GM12878 (cell line): Measurements from ENCODE around the gene PPP2R5A. TPM values are rescaled to one million over a fixed set of nuclear protein-coding genes. Genes with fewer than 3 reads are reported as not detected.

Experiments
- ASH2L ChIP-seq: fragments of 300-600, 200-600 bp; sonication (generic); IDR thresholded peaks from 2 replicates; pipeline ENCODE4 v1.6.1; 2017; ENCODE audit warnings: low read depth, mild to moderate bottlenecking, borderline replicate concordance
- BACH1 ChIP-seq: fragments of 450-650 bp; IDR thresholded peaks from 2 replicates; pipeline ENCODE4 v1.6.1; 2017; ENCODE audit warnings: mild to moderate bottlenecking, borderline replicate concordance
- BCL11A ChIP-seq: IDR thresholded peaks from 2 replicates; pipeline ENCODE4 v1.6.1; 2011; ENCODE audit warnings: low read depth, low read length
- BHLHE40 ChIP-seq, 2 experiments: fragments of 450-650 bp in 1 of 2; IDR thresholded peaks; 2 replicates each; pipeline ENCODE4 v1.6.1; 2011 to 2017; ENCODE audit warnings: low read depth in 2 of 2, borderline replicate concordance in 1 of 2, improper control_type of control experiment in 1 of 2, low read length in 1 of 2, mild to moderate bottlenecking in 1 of 2
- BMI1 ChIP-seq: fragments of 450-650 bp; IDR thresholded peaks from 2 replicates; pipeline ENCODE4 v1.6.1; 2016; ENCODE audit warnings: mild to moderate bottlenecking, moderate library complexity, borderline replicate concordance
- BRCA1 ChIP-seq: IDR thresholded peaks from 2 replicates; pipeline ENCODE4 v1.6.1; 2011; ENCODE audit warnings: low read depth, low read length, improper control_type of control experiment
- CHD1 ChIP-seq: IDR thresholded peaks from 2 replicates; pipeline ENCODE4 v1.6.1; 2012; ENCODE audit warnings: low read depth, low read length, improper control_type of control experiment
- IKZF1 ChIP-seq: fragments of 450-650 bp; conservative IDR thresholded peaks from 2 replicates; pipeline ENCODE4 v1.6.1; 2017; ENCODE audit warnings: antibody characterized with exemption, mild to moderate bottlenecking
- KDM1A ChIP-seq: fragments of 200-600 bp; sonication (generic); IDR thresholded peaks from 2 replicates; pipeline ENCODE4 v1.6.1; 2016; ENCODE audit warnings: borderline replicate concordance
- KLF5 ChIP-seq: fragments of 450-650 bp; IDR thresholded peaks from 2 replicates; pipeline ENCODE4 v1.6.1; 2014; ENCODE audit warnings: mild to moderate bottlenecking; ENCODE audit not compliant: partially characterized antibody
- LARP7 ChIP-seq: fragments of 450-650 bp; IDR thresholded peaks from 2 replicates; pipeline ENCODE4 v1.6.1; 2017; ENCODE audit warnings: mild to moderate bottlenecking
- MXI1 ChIP-seq: fragments of 150-350 bp; IDR thresholded peaks from 2 replicates; pipeline ENCODE4 v1.6.1; 2011; ENCODE audit warnings: low read depth, mild to moderate bottlenecking, inconsistent platforms, low read length, improper control_type of control experiment
- RUNX3 ChIP-seq: IDR thresholded peaks from 2 replicates; pipeline ENCODE4 v1.6.1; 2012; ENCODE audit warnings: low read length, inconsistent platforms
- SIN3A ChIP-seq: IDR thresholded peaks from 2 replicates; pipeline ENCODE4 v1.6.1; 2012; ENCODE audit warnings: low read depth, low read length, improper control_type of control experiment
- TAF1 ChIP-seq: IDR thresholded peaks from 2 replicates; pipeline ENCODE4 v1.6.1; 2011; ENCODE audit warnings: mild to moderate bottlenecking, low read depth, low read length, borderline replicate concordance
- TARDBP ChIP-seq: IDR thresholded peaks from 2 replicates; pipeline ENCODE4 v1.6.1; 2016; ENCODE audit warnings: borderline replicate concordance
- TCF12 ChIP-seq: IDR thresholded peaks from 2 replicates; pipeline ENCODE4 v1.6.1; 2011; ENCODE audit warnings: low read depth, mild to moderate bottlenecking, low read length
- TCF3 ChIP-seq: IDR thresholded peaks from 2 replicates; pipeline ENCODE4 v1.6.1; 2012; ENCODE audit warnings: low read depth, mild to moderate bottlenecking, low read length, borderline replicate concordance; ENCODE audit not compliant: insufficient read depth
- polyA plus RNA-seq, 11 experiments: library from polyadenylated mRNA; depleted of rRNA in 4 of 11; unstranded in 6 of 11; stranded (reverse) in 5 of 11; fragments of >200 nt; fragmentation: Nextera tagmentation in 4 of 11; fragmentation: Illumina TruSeq in 1 of 11; extraction: Ambion mirVana in 4 of 11; extraction: Trizol in 1 of 11; gene quantifications; 1 replicate in 1 of 11; 2 replicates in 10 of 11; pipeline versions ENCODE4 v1.2.1 to v1.2.3, GENCODE V29; 2011 to 2016; ENCODE audit warnings: inconsistent platforms in 2 of 11, missing spikeins in 2 of 11, low read depth in 1 of 11
- total RNA-seq, 4 experiments: library from RNA; depleted of rRNA in 3 of 4; stranded (reverse); fragments of >200 nt in 3 of 4; fragmentation: Illumina TruSeq in 1 of 4; extraction: Trizol in 1 of 4; gene quantifications; 2 replicates each; pipeline versions ENCODE4 v1.2.1 to v1.2.3, GENCODE V29; 2013 to 2021
- TF ChIP-seq, protein P1 (sequence below): IDR thresholded peaks from 2 replicates; pipeline ENCODE4 v1.6.1; 2012; ENCODE audit warnings: improper control_type of control experiment, low read depth, low read length; ENCODE audit not compliant: insufficient replicate concordance
- TF ChIP-seq, protein P2 (sequence below): fragments of 150-350 bp; IDR thresholded peaks from 2 replicates; pipeline ENCODE4 v1.6.1; 2016; ENCODE audit warnings: low read depth, low read length

PPP2R5A gene
- total and polyA plus RNA-seq, 10 of the 15 experiments (the other 5 are each of a cell fraction or from before 2014, with no cell fraction given), result 15.4 to 40.6 (median 32.5) TPM

DNA sequence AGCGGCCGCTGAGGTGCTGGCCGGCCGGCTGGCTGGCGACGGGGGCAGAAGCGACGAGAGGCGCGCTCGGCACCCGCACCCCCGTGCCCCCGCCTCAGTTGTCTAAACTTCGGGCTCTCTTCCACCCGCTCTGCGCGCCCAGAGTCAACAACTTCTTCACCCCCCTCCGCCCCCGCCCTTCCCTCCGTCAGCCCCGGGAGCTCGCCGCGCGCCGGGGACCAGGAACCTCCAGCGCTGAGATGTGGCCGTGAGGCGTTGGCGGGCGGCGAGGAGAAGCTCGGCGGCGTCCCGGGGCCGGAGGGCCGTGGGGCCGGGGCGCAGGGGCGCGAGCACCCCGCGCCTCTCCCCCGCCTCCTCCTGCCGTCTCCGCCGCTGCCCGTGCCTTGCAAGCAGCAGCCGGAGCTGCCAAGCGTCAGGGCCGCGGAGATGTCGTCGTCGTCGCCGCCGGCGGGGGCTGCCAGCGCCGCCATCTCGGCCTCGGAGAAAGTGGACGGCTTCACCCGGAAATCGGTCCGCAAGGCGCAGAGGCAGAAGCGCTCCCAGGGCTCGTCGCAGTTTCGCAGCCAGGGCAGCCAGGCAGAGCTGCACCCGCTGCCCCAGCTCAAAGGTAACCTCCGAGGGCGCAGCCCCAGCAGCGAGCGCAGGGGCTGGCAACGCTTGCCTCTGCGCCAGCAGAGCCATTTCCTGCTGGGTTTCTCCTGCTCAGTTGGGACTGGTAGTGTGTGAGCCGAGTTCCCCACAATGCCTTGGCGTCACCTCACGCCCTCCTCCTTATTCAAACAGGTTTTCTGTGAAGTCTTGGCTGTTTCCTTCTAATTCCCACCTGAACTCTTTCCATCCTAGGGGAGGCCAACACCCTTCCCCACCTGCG, 710 bp downstream of the PPP2R5A start (continued):
- TF ChIP-seq, protein P1, sequence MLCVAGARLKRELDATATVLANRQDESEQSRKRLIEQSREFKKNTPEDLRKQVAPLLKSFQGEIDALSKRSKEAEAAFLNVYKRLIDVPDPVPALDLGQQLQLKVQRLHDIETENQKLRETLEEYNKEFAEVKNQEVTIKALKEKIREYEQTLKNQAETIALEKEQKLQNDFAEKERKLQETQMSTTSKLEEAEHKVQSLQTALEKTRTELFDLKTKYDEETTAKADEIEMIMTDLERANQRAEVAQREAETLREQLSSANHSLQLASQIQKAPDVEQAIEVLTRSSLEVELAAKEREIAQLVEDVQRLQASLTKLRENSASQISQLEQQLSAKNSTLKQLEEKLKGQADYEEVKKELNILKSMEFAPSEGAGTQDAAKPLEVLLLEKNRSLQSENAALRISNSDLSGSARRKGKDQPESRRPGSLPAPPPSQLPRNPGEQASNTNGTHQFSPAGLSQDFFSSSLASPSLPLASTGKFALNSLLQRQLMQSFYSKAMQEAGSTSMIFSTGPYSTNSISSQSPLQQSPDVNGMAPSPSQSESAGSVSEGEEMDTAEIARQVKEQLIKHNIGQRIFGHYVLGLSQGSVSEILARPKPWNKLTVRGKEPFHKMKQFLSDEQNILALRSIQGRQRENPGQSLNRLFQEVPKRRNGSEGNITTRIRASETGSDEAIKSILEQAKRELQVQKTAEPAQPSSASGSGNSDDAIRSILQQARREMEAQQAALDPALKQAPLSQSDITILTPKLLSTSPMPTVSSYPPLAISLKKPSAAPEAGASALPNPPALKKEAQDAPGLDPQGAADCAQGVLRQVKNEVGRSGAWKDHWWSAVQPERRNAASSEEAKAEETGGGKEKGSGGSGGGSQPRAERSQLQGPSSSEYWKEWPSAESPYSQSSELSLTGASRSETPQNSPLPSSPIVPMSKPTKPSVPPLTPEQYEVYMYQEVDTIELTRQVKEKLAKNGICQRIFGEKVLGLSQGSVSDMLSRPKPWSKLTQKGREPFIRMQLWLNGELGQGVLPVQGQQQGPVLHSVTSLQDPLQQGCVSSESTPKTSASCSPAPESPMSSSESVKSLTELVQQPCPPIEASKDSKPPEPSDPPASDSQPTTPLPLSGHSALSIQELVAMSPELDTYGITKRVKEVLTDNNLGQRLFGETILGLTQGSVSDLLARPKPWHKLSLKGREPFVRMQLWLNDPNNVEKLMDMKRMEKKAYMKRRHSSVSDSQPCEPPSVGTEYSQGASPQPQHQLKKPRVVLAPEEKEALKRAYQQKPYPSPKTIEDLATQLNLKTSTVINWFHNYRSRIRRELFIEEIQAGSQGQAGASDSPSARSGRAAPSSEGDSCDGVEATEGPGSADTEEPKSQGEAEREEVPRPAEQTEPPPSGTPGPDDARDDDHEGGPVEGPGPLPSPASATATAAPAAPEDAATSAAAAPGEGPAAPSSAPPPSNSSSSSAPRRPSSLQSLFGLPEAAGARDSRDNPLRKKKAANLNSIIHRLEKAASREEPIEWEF, result no peak
- TF ChIP-seq BMI1, result no peak
- peak; percentile 76 for TF ChIP-seq LARP7
- 0 out of 2 replicates have a peak, but pooled peaks have one; percentile 26 for TF ChIP-seq TARDBP
- TF ChIP-seq SIN3A, result peak; percentile 54; the same call in 1 of the 2 replicates
- TF ChIP-seq TCF12, result no peak
- peak in 1 of 2 experiments; percentile 68; a peak in 2 of 4 replicates for TF ChIP-seq BHLHE40 (IDR thresholded peaks at IDR 0.05; ENCODE audit: borderline replicate concordance in 1 of 2, low read depth in 2 of 2, low read length in 1 of 2)
- TF ChIP-seq, protein P2, sequence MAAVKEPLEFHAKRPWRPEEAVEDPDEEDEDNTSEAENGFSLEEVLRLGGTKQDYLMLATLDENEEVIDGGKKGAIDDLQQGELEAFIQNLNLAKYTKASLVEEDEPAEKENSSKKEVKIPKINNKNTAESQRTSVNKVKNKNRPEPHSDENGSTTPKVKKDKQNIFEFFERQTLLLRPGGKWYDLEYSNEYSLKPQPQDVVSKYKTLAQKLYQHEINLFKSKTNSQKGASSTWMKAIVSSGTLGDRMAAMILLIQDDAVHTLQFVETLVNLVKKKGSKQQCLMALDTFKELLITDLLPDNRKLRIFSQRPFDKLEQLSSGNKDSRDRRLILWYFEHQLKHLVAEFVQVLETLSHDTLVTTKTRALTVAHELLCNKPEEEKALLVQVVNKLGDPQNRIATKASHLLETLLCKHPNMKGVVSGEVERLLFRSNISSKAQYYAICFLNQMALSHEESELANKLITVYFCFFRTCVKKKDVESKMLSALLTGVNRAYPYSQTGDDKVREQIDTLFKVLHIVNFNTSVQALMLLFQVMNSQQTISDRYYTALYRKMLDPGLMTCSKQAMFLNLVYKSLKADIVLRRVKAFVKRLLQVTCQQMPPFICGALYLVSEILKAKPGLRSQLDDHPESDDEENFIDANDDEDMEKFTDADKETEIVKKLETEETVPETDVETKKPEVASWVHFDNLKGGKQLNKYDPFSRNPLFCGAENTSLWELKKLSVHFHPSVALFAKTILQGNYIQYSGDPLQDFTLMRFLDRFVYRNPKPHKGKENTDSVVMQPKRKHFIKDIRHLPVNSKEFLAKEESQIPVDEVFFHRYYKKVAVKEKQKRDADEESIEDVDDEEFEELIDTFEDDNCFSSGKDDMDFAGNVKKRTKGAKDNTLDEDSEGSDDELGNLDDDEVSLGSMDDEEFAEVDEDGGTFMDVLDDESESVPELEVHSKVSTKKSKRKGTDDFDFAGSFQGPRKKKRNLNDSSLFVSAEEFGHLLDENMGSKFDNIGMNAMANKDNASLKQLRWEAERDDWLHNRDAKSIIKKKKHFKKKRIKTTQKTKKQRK, result no peak
- TF ChIP-seq KDM1A, result no peak
- TF ChIP-seq RUNX3, result 0 out of 2 replicates have a peak, but pooled peaks have one; percentile 25
- no peak for TF ChIP-seq BRCA1
- TF ChIP-seq BACH1, result no peak; the same call in 1 of the 2 replicates
- TF ChIP-seq MXI1, result no peak
- TF ChIP-seq ASH2L, result peak; percentile 46; the same call in 1 of the 2 replicates
- no peak for TF ChIP-seq KLF5
- TF ChIP-seq TAF1, result peak; percentile 58; the same call in 1 of the 2 replicates
- TF ChIP-seq TCF3, result no peak; the same call in 1 of the 2 replicates
- TF ChIP-seq IKZF1, result peak; percentile 72
- TF ChIP-seq CHD1, result peak; percentile 28; the same call in 1 of the 2 replicates
- no peak for TF ChIP-seq BCL11A
